A673 (cell line): Measurements from ENCODE around the gene SNX8.

ENCODE experiments used
- EZH2 ChIP-seq: fragments of 200-600 bp; sonication (generic); IDR thresholded peaks from 2 replicates; pipeline ENCODE4 v1.6.1; 2017; ENCODE audit warnings: borderline replicate concordance, low read depth, mild to moderate bottlenecking, mixed read lengths, antibody characterized with exemption, low read length; ENCODE audit not compliant: poor library complexity, severe bottlenecking
- TF ChIP-seq, protein P1 (sequence below): fragments of 300-800, 200-600 bp; sonication (generic); conservative IDR thresholded peaks from 2 replicates; pipeline ENCODE4 v1.5.1; 2017; ENCODE audit warnings: low read depth, mild to moderate bottlenecking, antibody characterized with exemption, low read length, moderate library complexity, mixed read lengths

DNA sequence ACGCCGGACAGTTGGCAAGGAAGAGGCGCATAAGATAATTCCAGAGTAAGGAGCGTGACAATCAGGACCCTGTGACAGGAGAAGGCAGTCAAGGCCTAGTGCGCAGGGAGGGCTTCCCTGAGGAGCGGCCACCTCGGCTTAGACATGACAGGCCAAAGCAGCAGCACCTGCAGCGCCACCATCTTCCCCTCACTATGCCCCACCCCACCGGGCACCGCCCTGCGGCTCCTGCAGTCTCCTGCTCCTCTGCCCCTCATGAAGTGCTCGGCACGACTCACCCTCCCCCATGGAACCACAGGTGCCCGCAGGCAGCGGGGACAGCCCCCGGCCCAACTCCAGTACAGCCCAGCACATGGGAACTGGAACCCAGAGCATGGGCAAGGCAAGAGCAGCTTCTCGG is 93.3 kb downstream of the SNX8 start:
- TF ChIP-seq, protein P1, sequence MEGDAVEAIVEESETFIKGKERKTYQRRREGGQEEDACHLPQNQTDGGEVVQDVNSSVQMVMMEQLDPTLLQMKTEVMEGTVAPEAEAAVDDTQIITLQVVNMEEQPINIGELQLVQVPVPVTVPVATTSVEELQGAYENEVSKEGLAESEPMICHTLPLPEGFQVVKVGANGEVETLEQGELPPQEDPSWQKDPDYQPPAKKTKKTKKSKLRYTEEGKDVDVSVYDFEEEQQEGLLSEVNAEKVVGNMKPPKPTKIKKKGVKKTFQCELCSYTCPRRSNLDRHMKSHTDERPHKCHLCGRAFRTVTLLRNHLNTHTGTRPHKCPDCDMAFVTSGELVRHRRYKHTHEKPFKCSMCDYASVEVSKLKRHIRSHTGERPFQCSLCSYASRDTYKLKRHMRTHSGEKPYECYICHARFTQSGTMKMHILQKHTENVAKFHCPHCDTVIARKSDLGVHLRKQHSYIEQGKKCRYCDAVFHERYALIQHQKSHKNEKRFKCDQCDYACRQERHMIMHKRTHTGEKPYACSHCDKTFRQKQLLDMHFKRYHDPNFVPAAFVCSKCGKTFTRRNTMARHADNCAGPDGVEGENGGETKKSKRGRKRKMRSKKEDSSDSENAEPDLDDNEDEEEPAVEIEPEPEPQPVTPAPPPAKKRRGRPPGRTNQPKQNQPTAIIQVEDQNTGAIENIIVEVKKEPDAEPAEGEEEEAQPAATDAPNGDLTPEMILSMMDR, result no peak
- no peak for TF ChIP-seq EZH2
